CD4-positive, alpha-beta T cell treated with Interferon alpha-2 for 1 hour (primary cell): Measurements from ENCODE around the gene TMEM167B.
"Not testable (repeated sequence)": the region's sequence is repeated elsewhere in the genome, so short reads cannot be mapped to it uniquely, and the experiment has no call there.

Experiments used
- DNase-seq, 2 donors: peaks; one replicate each; pipeline ENCODE4 v3.0.0-alpha.2; 2020 to 2022

TMEM167B gene

GRCh38 chr1:109115685-109116084, 25.1 kb downstream of the TMEM167B start:
- DNase-seq = no peak

GRCh38 chr1:109116286-109116685, 25.7 kb downstream of the TMEM167B start:
- no peak for DNase-seq

GRCh38 chr1:109118089-109118488, 27.5 kb downstream of the TMEM167B start:
- no peak for DNase-seq

GRCh38 chr1:109120356-109120755, 29.8 kb downstream of the TMEM167B start:
- no peak for DNase-seq

DNA sequence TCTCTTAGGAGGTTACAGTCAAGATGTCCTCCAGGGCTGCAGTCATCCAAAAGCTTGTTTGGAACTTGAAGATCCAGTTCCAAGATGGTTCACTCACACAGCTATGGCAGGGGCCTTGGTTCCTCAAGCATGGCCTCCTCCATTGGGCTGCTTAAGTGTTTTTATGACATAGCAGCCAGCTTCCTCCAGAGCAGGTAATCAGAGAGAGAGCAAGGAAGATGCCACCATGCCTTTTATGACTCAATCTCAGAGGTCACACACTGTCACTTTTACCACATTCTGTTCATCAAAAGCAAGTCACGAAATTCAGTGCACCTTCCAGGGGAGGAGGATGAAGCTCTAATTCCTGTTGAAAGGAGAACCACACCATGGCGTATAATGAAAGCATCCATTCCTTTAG, 40.5 kb downstream of the TMEM167B start:
- no peak for DNase-seq

DNA sequence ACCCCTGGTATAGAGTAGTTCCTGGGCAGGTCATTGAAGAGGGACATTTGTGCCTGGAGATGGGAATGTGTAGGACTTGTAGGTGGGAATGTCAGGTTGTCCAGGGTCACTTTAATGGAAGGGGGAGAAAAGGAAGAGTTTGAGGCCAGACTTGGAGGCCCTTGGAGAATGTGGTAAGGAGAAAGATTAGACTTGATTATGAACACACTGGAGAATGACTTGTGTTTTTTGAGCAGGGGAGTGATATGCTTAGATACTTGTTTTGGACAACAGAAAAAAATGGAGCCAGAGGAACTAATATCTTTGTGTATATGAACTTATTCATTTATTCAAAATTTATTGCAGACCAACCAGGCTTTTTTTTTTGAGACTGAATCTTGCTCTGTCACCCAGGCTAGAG, 41.2 kb downstream of the TMEM167B start:
- DNase-seq = no peak

GRCh38 chr1:109133002-109133706, 42.6 kb downstream of the TMEM167B start:
- no peak for DNase-seq

DNA sequence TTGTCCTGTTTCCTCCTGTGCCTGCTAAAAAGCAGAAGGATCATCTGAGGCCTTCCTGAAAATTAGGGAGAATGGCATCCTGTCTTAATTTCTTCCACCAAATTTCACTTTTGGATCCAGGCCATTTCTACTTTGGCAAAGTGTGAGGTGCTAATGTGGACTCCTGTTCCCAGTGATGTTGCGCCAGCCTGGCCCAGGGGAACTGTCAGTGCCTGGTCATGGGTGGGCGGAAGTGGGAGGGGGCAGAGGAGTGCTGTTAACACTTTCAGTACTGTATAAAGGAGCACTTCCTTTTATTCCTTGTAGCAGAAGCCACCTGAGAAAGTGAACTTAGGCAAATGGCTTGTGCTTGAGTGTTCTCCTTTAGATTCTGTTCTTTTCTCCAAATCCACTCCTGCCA, 43.3 kb downstream of the TMEM167B start:
- DNase-seq = peak in 1 of 2 donors; percentile 30

- no peak for DNase-seq
Measured at GRCh38 chr1:109134423-109134822, 43.9 kb downstream of the TMEM167B start.

DNA sequence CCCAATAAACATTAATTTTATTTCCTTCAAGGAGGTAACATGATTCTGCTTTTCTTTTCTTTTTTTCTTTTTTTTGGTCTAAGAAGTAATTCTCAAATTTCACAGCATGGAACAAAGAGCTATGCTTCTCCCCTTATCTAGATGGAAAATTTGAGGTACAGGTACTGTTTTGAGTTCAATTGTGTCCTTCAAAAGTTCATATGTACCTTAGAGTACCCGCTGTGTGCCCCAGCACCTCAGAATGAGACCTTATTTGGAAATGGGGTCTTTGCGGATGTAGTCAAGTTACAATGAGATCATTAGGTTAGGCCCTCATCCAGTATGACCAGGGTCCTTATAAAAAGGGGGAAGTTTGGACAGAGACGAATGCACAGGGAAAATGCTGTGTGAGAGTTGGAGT, 45.4 kb downstream of the TMEM167B start:
- DNase-seq = no peak

- DNase-seq = no peak
Measured at GRCh38 chr1:109136766-109137165, 46.2 kb downstream of the TMEM167B start.

DNA sequence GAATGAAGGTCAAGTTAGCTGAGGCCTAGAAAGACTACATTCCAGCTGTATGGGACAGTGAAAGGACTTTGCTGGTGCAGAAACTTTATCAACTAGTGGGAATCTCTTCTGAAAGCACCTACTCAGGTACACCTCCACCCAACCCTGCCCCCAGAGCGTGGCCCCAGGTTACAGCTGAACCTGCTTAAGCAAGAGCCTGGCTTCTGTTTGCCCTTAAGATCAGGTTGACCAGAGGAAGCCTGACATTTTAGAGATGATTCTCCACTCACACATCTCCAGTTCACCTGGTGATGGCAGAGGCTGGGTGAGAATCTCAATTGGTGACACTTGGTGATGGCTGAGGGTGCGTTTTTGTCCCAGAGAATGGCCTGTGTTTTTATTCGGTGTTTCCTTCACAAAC, 47.4 kb downstream of the TMEM167B start:
- DNase-seq = no peak

DNA sequence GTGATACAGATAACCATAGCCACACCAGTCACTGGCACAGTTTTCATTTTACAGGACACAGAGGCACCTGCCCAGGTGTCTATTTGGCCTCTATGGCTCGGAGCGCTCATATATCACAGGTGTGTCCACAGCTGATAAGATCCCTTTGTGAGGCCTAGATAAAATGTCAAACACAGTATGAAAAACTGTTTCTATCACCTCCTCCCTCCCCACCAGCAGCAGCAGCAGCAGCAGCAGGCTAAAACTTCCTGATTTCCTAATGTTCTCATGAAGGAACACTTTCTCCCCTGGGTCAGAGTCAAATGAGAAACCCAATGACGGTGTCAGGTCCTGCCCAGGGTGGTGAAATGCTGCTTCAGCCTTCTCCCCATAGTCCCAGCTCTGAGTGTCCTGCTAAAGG, 47.8 kb downstream of the TMEM167B start:
- no peak for DNase-seq

DNA sequence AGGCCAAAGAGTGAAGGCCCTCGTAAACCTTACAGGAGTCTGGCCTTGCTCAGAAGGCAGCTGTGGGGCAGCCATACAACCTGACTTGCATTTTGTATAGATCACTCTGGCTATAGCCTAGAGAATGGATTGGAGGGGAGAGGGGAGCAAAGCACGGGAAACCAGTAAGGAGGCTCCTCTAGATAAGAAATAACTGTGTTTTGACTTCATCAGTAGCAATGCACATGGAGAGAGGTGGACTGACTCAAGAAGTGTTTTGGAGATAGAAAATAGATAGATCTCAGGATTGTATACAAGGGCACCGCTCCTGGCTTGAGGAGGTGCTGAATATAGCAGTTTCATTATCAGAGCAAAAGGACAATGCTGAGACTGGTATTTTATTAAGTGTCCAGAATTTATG, 49.8 kb downstream of the TMEM167B start:
- no peak for DNase-seq

DNA sequence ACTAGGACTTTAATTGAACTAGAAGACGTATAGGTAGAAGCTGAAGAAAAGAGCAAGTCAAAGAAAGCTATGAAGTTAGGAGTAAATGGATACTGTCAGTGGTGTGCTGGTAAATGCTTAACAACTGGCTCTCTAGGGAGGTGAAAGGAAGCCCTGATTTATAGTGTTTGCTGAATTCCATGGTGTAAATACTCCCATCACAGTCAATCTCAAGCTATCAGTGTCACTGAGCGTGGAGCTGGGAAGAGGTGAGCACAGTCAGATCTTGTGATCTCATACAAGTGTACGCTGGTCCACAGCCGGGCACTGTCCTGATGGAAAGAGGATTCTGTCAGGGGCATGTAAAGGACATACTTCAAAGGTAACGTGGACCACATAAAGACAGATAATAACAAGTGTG, 51.7 kb downstream of the TMEM167B start:
- no peak for DNase-seq

DNA sequence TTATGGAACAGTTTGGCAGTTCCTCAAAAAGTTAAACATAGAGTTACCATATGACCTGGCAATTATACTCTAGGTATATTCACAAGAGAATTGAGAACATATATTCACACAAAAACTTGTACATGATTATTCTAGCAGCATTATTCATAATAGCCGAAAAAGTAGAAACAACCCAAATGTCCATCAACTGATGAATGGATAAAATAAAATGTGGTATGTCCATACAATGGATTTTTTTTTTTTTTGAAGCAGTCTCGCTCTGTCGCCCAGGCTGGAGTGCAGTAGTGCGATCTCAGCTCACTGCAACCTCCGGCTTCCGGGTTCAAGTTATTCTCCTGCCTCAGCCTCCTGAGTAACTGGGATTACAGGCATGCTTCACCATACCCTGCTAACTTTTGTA, 52.2 kb downstream of the TMEM167B start:
- DNase-seq = not testable (repeated sequence)
